GM19351 (cell line): ENCODE results near the gene PLIN4.
"Not testable (repeated sequence)": the region's sequence is repeated elsewhere in the genome, so short reads cannot be mapped to it uniquely, and the experiment has no call there.

Source experiments
- ATAC-seq: cut with Tn5 transposase; IDR thresholded peaks from one replicate; pipeline ENCODE4 v1.9.1; 2021; ENCODE audit warnings: mild to moderate bottlenecking, moderate library complexity; ENCODE audit not compliant: unreplicated experiment

Gene PLIN4

GRCh38 chr19:4527377-4527776, 9.1 kb upstream of the PLIN4 start:
- not testable (repeated sequence) for ATAC-seq

- ATAC-seq, result no peak
Measured at GRCh38 chr19:4525563-4526002, 7.3 kb upstream of the PLIN4 start.

DNA sequence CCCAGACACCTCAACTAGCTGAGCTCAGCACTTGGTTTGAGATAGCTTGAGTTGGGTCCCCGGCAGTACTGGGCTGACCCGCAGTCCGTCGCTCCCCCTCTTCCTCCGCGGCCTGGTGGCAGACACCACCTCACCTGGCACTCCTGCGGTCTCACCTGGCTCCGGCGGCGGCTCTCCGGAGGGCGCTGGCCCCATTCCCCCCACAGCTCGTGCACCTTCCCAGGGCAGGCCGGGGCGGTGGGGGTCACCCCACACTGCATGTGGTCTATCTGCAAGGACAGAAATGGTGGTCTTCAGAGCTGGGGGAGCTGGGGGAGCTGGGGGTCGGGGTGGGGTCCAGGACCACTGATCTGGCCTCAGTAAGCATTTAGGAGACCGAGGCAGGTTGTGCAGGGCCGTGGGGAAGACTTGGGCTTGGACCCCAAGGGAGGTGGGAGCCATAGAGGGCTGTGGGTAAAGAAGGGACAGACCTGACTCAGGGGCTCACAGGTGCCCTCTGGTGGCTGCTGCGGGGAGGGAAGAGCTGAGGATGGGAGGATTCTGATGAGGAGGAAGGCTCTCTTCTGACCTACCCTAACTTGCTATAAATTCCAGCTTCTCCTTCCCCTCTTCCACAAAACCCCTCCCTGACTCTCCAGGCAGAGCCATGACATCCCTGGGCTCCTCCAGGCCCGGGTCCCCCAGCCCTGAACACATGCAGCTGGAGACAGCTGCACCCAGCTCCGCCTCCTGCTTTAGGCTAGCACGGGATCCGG, 6.7 kb upstream of the PLIN4 start:
- ATAC-seq, result no peak

GRCh38 chr19:4523306-4524110, 5.2 kb upstream of the PLIN4 start:
- no peak for ATAC-seq

GRCh38 chr19:4522291-4523002, 4.2 kb upstream of the PLIN4 start:
- ATAC-seq, result no peak

DNA sequence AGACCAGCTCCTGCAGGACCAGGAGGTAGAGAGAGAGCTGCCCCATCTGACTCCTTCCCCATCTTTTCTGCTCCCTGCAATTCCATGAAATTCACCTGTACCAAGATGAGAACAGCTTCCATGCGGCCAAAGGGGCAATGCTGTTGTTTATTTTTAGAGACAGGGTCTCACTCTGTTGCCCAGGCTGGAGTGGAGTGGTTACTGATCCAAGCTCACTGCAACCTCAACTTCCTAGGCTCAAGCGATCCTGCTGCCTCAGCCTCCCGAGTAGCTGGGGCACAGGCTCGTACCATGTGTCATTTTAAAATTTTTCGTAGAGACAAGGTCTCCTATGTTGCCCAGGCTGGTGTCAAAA, 3.6 kb upstream of the PLIN4 start:
- ATAC-seq, result no peak

DNA sequence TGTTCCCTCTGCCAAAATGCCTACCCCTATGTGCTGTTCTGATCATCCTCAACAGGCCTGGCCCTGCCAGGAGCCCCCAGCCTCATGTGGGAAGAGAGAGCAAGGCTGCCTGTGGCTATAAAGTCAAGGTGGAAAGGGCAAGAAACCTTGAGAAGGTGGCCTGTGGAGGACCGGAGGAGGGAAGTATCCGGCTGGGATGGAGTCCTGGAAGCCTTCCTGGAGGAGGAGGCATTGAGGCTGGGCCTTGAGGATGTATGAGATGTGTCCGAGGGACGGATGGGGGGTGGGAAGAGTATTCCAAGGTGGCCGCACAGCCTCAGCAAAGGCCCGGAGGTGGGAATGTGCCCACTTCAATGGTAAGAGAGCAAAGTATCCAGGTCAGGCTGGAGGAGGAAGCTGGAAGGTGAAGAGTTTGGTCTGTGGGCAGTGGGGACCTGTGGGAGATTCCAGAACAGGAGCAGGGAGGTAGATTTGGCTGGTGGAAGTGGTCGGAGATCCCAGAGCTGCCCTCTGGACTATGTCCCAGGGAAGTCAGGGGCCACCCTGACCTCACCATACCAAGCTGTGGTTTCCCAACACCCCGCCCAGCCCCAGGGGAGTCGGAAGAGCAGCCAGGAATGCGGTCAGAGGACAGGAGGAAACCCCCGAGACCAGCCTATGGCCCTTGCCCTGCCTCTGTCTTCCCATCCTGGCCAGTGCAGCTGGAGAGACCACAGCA, 3.0 kb upstream of the PLIN4 start:
- ATAC-seq, result no peak

DNA sequence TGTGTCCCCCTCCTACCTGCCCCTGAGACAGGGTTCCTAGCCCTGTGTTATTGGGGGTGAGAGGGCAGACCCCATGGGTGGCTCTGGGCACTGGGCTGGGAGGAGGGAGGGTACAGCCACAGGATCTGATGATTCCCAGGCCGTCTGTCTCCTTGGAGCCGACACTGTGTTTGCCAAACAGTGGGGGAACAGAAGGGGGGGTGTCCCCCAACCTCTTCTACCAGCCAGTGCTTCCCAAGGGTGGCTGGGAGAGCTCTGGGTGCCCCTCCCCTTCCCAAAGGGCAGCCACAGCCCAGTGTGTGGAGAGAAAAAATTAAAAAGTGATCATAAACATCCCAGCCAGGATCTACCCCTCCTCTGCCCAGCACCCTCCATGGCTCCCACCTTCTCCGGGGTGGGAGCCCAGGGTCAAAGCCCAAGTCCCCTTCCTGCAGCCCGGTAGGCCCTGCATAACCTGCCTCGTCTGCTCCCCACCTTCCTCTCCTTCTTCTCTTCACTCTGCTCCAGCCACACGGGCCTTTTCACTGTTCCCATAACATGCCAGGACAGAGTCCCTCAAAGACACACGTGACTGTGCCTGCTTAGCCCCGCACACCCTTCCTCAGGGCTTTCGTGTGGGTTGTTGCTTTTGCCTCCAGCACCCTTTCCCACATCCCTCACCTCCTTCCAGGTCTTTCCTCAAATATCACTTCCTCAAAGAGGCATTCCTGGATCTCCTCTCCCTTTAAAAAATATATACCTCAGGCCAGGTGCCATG, 1.4 kb upstream of the PLIN4 start:
- no peak for ATAC-seq

DNA sequence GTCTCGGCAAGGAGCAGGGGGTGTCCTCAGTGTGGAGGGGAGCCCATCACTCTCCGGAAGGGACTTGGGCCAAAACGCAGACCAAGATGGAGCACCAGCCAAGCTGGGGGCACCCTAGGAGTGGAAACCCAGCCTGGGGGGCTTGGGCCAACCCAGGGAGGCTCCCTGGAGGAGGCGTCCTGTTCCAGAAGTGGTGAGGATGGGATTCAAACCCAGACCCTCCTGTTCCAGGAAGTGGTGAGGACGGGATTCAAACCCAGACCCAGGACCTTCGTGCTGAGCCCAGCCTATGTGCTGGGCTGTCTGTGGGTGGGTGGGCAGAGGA, 848 bp upstream of the PLIN4 start:
- ATAC-seq, result no peak

DNA sequence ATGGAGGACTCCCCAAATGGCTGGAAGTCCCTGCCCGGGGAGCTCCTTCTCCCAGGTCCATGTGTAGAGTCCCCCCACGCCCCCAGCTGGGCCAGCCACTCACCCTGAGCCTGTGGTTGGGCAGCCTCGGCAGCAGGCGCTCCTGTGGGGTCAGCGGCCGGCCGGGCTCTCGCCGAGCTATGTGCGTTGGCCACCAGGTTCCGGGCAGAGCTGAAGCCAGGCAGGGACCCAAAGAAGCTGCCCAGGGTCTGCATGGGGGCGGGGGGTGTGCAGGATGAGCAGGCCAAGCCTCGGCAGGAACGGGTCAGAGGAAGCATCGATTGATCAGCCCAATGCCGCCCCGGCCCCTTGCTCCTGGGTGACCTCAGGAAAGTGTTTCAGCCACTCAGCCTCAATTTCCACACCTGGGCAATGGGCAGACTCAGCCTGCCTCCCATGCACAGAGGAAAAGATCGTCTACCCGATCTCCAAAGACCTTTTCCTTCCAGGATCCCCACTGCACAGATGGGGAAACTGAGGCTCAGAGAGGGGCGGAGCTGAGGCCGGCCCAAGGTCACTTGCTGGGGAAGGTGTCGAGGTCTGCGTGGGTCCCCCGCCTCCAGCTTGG, 732 bp downstream of the PLIN4 start:
- no peak for ATAC-seq

- no peak for ATAC-seq
Measured at GRCh38 chr19:4516939-4517300, 1.4 kb downstream of the PLIN4 start.

GRCh38 chr19:4516199-4516938, 1.9 kb downstream of the PLIN4 start:
- ATAC-seq, result no peak

GRCh38 chr19:4515732-4516131, 2.6 kb downstream of the PLIN4 start:
- ATAC-seq, result no peak

GRCh38 chr19:4513248-4513647, 5.0 kb downstream of the PLIN4 start:
- ATAC-seq, result no peak

GRCh38 chr19:4512070-4512469, 6.2 kb downstream of the PLIN4 start:
- no peak for ATAC-seq

DNA sequence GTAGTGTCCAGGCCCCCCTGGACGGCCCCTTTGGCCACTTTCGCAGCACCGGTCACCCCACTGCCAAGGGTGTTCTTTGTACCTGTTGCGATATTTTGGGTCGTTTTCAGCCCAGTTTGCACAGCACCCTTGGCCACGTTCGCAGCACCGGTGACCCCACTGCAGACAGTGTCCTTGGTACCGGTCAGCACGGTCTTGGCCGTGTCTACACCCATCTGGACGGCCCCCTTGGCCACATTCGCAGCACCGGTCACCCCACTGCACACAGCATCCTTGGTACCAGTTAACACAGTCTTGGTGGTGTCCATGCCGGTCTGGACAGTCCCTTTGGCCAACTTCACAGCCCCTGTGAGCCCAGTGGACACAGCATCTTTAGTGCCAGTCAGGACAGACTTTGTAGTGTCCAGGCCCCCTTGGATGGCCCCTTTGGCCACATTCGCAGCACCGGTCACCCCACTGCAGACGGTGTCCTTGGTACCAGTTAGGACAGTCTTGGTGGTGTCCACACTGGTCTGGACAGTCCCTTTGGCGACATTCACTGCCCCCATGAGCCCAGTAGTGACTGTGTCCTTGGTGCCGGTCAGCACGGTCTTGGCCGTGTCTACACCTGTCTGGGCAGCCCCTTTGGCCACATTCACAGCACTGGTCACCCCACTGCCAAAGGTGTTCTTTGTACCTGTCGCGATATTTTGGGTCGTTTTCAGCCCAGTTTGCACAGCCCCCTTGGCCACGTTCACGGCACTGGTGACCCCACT, 6.8 kb downstream of the PLIN4 start:
- no peak for ATAC-seq

- no peak for ATAC-seq
Measured at GRCh38 chr19:4510435-4511255, 7.6 kb downstream of the PLIN4 start.

DNA sequence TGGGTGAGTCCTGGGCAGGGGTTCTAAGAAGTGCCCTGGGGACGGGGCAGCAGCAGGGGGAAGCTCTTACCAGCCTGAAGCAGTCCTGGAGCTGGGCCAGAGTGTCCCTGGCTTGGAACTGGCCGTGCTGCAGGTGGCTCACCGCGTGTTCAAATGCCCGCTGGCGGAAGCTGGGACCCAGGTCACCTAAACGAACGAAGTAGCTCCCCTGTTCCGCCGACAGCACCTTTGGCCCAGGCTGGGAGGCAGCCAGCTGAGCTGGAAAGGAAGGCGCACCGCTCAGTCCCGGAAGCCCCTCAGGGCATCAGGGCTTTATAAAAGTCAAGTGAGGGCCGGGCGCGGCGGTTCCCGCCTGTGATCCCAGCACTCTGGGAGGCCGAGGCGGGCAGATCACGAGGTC, 9.6 kb downstream of the PLIN4 start:
- ATAC-seq, result no peak
